ENCODE measurements around the gene OSBPL10.
"Not testable (repeated sequence)": the region's sequence is repeated elsewhere in the genome, so short reads cannot be mapped to it uniquely, and the experiment has no call there.

OSBPL10 gene

GRCh38 chr3:31810991-31811433 is 170.1 kb downstream of the OSBPL10 start:
- no peak for DNase-seq (ENCODE audit: low spot score)

DNA sequence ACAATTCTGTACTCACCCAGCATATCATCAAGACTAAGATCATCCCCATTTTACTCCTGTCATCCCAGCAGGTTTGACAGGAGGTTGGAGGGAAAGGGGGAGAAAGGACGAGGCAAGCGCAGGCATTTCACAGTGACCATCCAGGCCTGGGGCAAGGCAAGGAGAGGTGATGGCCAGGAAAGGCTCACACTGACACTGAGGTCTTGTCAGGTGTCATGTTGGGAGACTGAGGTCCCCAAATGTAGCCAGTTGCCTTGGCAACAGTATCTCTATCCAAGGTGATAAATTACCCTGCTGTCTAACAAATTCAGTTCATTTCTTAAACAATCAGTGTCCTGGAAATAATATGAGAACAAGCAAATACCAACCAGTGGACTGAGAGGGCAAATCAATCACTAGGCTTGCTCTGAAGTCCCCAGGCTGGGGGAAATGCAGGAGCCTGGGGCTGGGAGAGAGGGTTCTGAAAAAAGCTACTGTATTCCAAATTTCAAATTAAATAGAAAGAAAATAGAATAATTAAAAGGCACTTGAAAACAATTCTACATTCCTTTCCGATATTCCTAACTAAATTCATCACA is 172.8 kb downstream of the OSBPL10 start:
- no peak for DNase-seq (ENCODE audit: low spot score)

- no peak for DNase-seq (ENCODE audit: low spot score)
These were observed 176.6 kb downstream of the OSBPL10 start for GRCh38 chr3:31804251-31805051.

- DNase-seq (ENCODE audit: low spot score): no peak
These were observed 177.9 kb downstream of the OSBPL10 start for GRCh38 chr3:31802981-31803740.

- no peak for DNase-seq (ENCODE audit: low spot score)
These were observed 180.6 kb downstream of the OSBPL10 start for GRCh38 chr3:31800436-31800835.

- DNase-seq (ENCODE audit: low spot score): no peak
These were observed 182.2 kb downstream of the OSBPL10 start for GRCh38 chr3:31798840-31799239.

GRCh38 chr3:31793821-31794220 is 187.2 kb downstream of the OSBPL10 start:
- DNase-seq (ENCODE audit: low spot score): no peak

GRCh38 chr3:31791090-31791430 is 190.0 kb downstream of the OSBPL10 start:
- no peak for DNase-seq (ENCODE audit: low spot score)

DNA sequence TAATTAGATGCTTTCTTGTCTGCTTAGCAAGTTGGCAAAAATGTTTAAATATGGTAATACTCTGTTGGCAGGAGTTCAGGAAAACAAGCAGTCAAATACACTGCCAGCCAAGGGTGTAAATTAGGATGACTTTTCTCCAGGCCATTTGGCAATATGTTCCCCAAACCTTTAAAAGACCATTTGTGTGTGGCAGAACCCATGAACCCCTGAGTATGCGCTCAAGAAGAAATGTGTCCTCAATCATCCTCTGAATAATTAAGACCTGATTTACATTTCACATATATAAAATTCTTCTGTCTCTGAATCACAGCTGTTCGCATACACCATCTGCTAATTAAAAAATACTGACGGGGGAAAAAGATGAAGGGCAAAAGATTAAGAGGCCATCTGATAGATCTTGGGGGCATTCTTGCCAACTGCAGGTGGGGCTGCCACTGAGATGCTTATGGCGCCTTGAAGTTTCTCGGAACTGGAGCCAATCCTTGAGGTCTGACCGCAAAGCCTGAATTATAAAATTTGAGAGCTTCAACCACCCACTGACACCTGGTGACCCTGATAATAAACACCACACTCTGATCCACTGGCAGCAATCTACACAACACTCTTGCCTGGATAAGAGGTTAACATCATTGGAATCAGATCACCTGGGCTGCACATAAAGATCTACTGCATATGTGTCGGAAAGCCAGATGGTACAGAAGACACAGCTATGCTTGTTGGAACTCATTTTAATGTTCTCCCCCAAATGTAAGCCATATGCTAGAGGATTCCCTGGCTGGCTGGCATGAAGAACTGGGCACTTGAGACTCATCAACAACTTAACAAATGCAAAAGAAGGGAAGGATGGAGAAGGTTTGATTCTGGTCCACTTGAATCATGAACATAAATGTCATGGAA is 190.6 kb downstream of the OSBPL10 start:
- DNase-seq (ENCODE audit: low spot score): no peak

GRCh38 chr3:31789429-31789828 is 191.6 kb downstream of the OSBPL10 start:
- no peak for DNase-seq (ENCODE audit: low spot score)

DNA sequence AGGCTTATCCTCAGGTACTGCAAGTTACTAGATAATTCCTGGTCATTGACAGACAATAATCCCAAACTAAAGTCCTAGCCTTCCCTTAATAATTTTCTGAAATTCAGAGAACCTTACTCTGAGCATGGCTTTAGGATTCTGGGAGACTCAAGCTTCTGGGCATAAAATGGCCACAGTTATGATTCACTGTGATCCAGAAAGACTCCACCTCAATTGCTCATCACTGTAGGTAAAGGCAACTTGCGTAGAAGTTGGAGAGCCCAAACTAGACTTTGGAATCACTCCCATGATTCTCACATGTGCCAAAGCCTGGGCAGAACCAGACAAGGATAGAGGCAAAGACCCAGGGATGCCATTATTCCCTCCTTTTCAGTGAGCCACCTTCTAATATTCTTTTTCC is 195.3 kb downstream of the OSBPL10 start:
- DNase-seq (ENCODE audit: low spot score): no peak

DNA sequence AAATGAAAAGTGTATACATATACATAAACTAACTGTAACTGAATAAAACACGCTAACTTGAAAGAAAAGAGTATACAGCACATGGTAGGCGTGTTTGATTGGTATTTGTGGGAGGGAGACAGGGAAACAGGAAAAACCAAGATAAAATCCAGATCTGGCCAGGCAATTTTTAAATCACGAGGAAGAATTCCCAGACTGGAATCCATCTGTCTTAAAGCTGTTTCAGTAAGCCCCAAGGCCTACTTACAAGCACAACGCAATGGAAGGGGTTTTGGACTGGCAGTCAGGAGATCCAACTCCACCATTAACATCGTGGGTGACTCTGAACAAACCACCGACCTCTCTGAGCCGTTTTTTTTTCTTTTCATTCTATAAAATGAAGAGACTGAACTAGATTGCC is 195.8 kb downstream of the OSBPL10 start:
- DNase-seq (ENCODE audit: low spot score): no peak

- not testable (repeated sequence) for DNase-seq (ENCODE audit: low spot score)
These were observed 197.2 kb downstream of the OSBPL10 start for GRCh38 chr3:31783851-31784250.

DNA sequence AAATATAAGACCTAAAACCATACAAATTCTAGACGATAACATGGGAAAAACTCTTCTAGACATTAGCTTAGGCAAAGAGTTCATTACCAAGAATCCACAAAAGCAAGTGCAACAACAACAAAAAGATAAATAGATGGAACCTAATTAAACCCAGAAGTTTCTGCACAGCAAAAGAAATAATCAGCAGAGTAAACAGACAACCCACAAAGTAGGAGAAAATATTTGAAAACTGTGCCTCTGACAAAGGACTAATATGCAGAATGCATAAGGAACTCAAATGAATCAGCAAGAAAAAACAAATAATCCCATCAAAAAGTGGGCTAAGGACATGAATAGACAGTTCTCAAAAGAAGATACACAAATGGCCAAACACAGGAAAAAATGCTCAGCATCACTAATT is 198.8 kb downstream of the OSBPL10 start:
- not testable (repeated sequence) for DNase-seq (ENCODE audit: low spot score)

GRCh38 chr3:31779514-31779913 is 201.5 kb downstream of the OSBPL10 start:
- no peak for DNase-seq (ENCODE audit: low spot score)

- DNase-seq (ENCODE audit: low spot score): no peak
These were observed 203.2 kb downstream of the OSBPL10 start for GRCh38 chr3:31777887-31778286.

DNA sequence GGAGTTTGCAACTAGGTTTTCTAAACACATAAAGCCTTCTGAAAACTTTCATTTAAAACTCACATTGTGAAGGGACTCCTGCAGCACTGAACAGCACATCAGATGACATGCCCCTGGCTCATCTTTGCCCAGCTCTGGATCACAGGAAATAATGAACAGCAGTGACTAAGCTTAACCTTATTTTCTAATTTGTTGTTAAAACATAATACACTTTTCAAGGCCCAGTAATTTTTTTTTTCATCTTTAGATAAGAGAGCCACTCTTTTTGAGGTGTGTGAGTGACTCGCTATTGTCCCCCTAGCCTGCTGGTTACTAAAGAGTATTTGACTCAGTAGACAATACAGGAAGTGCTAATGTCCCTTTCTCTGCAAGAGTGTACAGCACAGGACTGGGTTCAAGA is 204.0 kb downstream of the OSBPL10 start:
- no peak for DNase-seq (ENCODE audit: low spot score)

- no peak for DNase-seq (ENCODE audit: low spot score)
These were observed 205.0 kb downstream of the OSBPL10 start for GRCh38 chr3:31776016-31776415.

- DNase-seq (ENCODE audit: low spot score): no peak
These were observed 205.7 kb downstream of the OSBPL10 start for GRCh38 chr3:31775383-31775782.

DNA sequence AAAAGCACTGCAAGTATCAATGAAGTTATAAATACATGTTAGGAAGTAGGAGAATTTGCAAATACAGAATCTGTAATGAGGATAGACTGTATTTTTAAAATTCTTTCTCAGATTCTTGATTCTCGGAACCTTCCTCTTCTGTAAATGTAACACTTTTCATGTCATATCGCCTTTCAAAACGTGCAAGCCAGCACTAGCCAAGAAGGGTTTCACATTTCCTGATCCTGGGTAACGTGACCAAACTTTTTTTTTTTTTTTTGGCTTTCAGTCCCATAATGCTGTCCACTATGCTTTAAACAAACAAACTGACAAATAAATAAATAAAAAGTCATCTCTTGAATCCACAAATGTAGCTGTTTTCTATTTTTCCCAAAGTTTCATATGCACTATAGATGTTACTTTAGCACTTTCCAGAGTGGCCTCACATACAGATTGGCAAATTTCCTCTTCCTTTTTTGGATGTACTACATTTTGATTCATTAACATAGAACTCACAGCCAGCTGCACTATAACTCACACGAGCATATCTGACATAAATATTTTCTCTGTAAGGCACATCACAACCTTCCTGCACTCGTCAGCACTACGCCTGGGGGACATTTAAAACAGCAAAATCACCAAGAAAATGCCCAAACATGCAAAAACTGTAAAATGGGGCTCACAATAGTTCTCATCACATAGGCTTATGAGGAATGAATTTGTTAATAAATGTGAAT is 208.1 kb downstream of the OSBPL10 start:
- DNase-seq (ENCODE audit: low spot score): no peak

DNA sequence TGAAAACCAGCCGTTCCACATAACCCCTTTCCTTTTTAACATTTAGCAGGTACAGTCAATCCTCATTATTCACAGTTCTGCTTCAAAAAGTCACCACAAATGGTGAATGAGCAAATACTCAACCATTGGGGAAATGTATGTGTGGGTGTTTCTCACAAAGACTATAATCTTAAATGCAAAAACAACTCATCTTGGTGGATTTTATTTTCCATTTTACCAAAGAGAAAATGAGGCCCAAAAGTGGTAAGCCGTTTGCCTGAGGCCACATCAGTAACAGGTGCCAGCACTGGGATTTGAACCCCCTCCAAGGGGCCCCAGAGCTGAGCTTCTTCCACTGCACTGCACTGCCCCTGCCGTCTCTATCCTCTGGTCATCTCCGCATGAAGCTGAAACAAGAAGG is 208.8 kb downstream of the OSBPL10 start:
- DNase-seq (ENCODE audit: low spot score): no peak

Data from left forelimb (tissue), 1 donor.